Peyer's patch (tissue), 4 donors: ENCODE results near the gene SLC13A3.

ENCODE experiments used
- POLR2A ChIP-seq, 2 donors: fragments of 450-650 bp; IDR thresholded peaks; one replicate each; pipeline ENCODE4 v1.5.1; 2017; ENCODE audit warnings: antibody characterized with exemption in 2 of 2, mild to moderate bottlenecking in 2 of 2, moderate library complexity in 2 of 2
- TF ChIP-seq, protein P1 (sequence below), 6 experiments: fragments of 450-650 bp in 4 of 6; fragments of 200-600 bp in 2 of 6; sonication (generic) in 1 of 6; IDR thresholded peaks; one replicate each; pipeline ENCODE4 v1.5.1; 2017 to 2019; ENCODE audit warnings: antibody characterized with exemption in 6 of 6, mild to moderate bottlenecking in 3 of 6, moderate library complexity in 1 of 6

GRCh38 chr20:46545077-46545826, 106.0 kb downstream of the SLC13A3 start:
- TF ChIP-seq, protein P1, sequence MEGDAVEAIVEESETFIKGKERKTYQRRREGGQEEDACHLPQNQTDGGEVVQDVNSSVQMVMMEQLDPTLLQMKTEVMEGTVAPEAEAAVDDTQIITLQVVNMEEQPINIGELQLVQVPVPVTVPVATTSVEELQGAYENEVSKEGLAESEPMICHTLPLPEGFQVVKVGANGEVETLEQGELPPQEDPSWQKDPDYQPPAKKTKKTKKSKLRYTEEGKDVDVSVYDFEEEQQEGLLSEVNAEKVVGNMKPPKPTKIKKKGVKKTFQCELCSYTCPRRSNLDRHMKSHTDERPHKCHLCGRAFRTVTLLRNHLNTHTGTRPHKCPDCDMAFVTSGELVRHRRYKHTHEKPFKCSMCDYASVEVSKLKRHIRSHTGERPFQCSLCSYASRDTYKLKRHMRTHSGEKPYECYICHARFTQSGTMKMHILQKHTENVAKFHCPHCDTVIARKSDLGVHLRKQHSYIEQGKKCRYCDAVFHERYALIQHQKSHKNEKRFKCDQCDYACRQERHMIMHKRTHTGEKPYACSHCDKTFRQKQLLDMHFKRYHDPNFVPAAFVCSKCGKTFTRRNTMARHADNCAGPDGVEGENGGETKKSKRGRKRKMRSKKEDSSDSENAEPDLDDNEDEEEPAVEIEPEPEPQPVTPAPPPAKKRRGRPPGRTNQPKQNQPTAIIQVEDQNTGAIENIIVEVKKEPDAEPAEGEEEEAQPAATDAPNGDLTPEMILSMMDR (IDR thresholded peaks at IDR 0.05), result no peak
- TF ChIP-seq POLR2A (IDR thresholded peaks at IDR 0.05), result no peak
